Mesothelial cell of epicardium (in vitro differentiated cells): ENCODE measurements around the gene CMKLR1. TPM values are rescaled to one million over a fixed set of nuclear protein-coding genes. Genes with fewer than 3 reads are reported as not detected.
A peak's percentile ranks its signal among the peaks of the same experiment; 100 is the strongest.

ENCODE experiments used
- DNase-seq, 2 experiments: peaks; one replicate each; pipeline ENCODE4 v3.0.0; 2021; ENCODE audit warnings: low spot score in 2 of 2; ENCODE audit not compliant: unreplicated experiment in 2 of 2
- H3K27ac Mint-ChIP-seq: 2 replicates; pipeline ENCODE4 v1.8.0; 2021; ENCODE audit warnings: mixed read lengths
- H3K27me3 Mint-ChIP-seq: 2 replicates; pipeline ENCODE4 v1.8.0; 2021; ENCODE audit warnings: low read depth, mixed read lengths
- H3K36me3 Mint-ChIP-seq: 2 replicates; pipeline ENCODE4 v1.8.0; 2021; ENCODE audit warnings: mixed read lengths
- H3K4me1 Mint-ChIP-seq: 2 replicates; pipeline ENCODE4 v1.8.0; 2021; ENCODE audit warnings: mixed read lengths
- H3K4me3 Mint-ChIP-seq: 2 replicates; pipeline ENCODE4 v1.8.0; 2021; ENCODE audit warnings: mild to moderate bottlenecking, moderate library complexity, mixed read lengths
- H3K9me3 Mint-ChIP-seq: 2 replicates; pipeline ENCODE4 v1.8.0; 2021; ENCODE audit warnings: mixed read lengths
- total RNA-seq: library from RNA; stranded (reverse); gene quantifications from 3 replicates; pipeline ENCODE4 v1.2.1, GENCODE V29; 2021
- TF ChIP-seq, protein P1 (sequence below): fragments of 200-600 bp; sonication (generic); IDR thresholded peaks from one replicate; pipeline ENCODE4 v1.5.0; 2021; ENCODE audit warnings: antibody characterized with exemption; ENCODE audit not compliant: unreplicated experiment

Gene CMKLR1, protein sequence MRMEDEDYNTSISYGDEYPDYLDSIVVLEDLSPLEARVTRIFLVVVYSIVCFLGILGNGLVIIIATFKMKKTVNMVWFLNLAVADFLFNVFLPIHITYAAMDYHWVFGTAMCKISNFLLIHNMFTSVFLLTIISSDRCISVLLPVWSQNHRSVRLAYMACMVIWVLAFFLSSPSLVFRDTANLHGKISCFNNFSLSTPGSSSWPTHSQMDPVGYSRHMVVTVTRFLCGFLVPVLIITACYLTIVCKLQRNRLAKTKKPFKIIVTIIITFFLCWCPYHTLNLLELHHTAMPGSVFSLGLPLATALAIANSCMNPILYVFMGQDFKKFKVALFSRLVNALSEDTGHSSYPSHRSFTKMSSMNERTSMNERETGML
- 0.87 to 1.7 TPM (median 1.4 TPM) in 3 replicates for total RNA-seq

DNA sequence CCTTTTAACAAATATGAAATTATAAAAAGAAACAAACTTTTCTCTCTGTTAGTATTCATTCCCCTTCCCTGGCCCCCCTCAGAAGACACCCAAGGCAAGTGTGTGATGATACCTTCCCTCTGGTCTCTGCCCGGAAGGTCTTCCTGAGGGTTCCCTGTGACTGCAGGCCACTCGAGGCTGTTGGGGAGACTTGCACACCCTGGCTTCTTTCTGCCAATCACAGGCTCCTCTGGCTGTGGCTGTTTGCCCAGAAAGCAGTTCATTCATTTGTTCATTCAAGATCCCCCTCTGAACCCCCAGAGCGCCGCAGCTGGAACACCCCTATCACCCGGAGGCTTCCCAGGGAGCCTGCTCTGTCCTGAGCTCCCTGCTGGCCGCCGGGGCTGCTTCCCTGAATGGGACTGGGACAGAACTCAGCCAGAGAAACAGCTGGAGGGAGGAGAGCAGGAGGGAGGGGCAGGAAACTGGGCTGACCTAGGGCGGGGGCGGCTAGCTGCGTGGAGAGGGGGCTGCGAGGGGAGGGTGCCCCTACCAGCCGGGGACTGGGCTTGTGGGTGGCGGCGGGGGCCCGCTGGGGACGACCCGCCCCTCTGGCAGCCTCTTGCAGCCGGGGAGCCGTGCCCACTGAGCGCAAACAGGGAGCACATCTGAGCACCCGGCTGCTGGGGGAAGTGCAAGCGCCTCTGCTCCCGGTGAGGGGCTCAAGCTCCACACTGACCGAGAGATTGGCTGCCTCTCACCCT lies at the start of gene CMKLR1:
CMKLR1 (minus strand) TSS at position 397 of the 743 bp plus-strand sequence. CDS start 45,720 bp downstream, outside the sequence.
- Mint-ChIP-seq H3K4me3 (peak within 1 kb of the TSS; percentile 33), H3K27ac (no peak within 1 kb of the TSS), H3K36me3 (no peaks in the 10 kb centered on the region), H3K27me3 (peaks cover 37% of the 10 kb centered on the region), H3K4me1 (no peaks in the 10 kb centered on the region), H3K9me3 (no peaks in the 10 kb centered on the region)
- TF ChIP-seq, protein P1, sequence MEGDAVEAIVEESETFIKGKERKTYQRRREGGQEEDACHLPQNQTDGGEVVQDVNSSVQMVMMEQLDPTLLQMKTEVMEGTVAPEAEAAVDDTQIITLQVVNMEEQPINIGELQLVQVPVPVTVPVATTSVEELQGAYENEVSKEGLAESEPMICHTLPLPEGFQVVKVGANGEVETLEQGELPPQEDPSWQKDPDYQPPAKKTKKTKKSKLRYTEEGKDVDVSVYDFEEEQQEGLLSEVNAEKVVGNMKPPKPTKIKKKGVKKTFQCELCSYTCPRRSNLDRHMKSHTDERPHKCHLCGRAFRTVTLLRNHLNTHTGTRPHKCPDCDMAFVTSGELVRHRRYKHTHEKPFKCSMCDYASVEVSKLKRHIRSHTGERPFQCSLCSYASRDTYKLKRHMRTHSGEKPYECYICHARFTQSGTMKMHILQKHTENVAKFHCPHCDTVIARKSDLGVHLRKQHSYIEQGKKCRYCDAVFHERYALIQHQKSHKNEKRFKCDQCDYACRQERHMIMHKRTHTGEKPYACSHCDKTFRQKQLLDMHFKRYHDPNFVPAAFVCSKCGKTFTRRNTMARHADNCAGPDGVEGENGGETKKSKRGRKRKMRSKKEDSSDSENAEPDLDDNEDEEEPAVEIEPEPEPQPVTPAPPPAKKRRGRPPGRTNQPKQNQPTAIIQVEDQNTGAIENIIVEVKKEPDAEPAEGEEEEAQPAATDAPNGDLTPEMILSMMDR: no peak
- no peak for DNase-seq

DNA sequence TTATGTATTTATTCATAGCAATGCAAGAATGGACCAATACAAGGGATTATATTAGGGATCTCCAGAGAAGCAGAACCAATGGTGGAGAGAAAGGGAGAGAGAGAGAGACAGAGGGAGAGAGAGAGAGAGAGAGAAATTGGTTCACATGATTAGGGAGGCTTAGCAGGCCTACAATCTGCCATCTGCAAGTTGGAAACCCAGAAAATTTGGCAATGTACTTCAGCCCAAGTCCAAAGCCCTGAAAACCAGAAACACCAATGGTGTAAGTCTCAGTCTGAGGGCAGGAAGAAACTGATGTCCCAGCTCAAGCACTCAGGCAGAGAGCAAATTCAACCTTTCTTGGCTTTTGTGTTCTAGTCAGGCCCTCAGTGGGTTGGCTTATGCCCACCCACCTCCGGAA lies 48.7 kb upstream of the CMKLR1 start:
- TF ChIP-seq, protein P1: no peak
- H3K9me3 Mint-ChIP-seq: peaks cover 5% of the 10 kb centered on the region
- peaks cover 9% of the 10 kb centered on the region for H3K27me3 Mint-ChIP-seq
- DNase-seq: no peak
- no peaks in the 10 kb centered on the region for H3K36me3 Mint-ChIP-seq
- no peaks in the 10 kb centered on the region for H3K4me1 Mint-ChIP-seq
- H3K4me3 Mint-ChIP-seq: no peak overlapping the region
- H3K27ac Mint-ChIP-seq: no peak overlapping the region

DNA sequence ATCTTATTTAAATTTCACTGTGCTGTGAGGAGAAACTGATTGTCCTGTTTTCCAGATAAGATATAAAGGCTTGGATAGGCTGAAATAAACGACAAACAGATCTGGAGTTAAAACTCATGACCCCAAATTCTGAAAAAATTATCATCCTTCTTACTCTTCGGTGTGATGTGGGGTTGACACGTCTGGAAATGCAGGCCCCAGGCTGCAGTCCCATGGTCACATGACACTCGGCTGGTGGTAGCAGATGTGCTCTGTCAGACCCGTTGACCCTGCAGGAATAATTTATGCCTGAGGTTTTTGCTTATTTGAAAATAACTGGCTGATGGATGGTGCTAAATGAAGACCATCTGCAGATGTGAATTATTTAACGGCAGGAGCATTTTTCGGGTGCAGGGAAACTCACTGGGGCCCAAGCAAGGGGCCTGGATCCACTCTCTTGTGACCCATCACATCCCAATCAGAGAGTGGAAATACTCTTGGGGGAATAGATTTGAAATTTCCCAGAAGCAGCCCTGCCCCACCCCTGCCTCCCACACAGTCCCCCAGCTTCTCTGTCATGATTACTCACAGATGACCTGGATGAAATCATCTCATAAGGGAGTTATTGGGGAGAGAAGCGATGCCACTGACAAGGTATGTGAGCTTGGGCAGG lies 47.7 kb upstream of the CMKLR1 start:
- no peak for DNase-seq
- Mint-ChIP-seq H3K4me3 (no peak overlapping the region), H3K36me3 (no peaks in the 10 kb centered on the region), H3K27ac (no peak overlapping the region), H3K27me3 (peaks cover 9% of the 10 kb centered on the region), H3K9me3 (peaks cover 5% of the 10 kb centered on the region), H3K4me1 (no peaks in the 10 kb centered on the region)
- TF ChIP-seq, protein P1: no peak

DNA sequence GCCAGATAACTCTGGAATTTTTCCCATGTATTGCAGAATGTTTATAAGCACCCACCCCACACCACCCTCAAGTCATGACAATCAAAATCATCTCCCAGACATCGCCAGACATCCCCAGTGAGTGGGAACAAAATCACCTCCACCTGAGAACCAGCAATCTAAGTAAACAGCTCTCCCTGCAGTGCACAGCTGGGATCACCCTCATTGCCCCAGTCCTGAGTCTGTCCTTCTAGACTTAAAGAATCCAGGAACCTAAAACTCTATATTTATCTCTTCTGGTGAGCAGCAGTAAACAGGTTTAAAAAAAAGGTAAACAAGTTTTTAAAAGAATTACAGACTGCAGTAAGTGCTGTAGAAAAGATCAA lies 43.3 kb upstream of the CMKLR1 start:
- TF ChIP-seq, protein P1: no peak
- Mint-ChIP-seq H3K36me3 (no peaks in the 10 kb centered on the region), H3K4me1 (no peaks in the 10 kb centered on the region), H3K27ac (no peak overlapping the region), H3K9me3 (peaks cover 14% of the 10 kb centered on the region), H3K4me3 (no peak overlapping the region), H3K27me3 (peaks cover 8% of the 10 kb centered on the region)
- no peak for DNase-seq

DNA sequence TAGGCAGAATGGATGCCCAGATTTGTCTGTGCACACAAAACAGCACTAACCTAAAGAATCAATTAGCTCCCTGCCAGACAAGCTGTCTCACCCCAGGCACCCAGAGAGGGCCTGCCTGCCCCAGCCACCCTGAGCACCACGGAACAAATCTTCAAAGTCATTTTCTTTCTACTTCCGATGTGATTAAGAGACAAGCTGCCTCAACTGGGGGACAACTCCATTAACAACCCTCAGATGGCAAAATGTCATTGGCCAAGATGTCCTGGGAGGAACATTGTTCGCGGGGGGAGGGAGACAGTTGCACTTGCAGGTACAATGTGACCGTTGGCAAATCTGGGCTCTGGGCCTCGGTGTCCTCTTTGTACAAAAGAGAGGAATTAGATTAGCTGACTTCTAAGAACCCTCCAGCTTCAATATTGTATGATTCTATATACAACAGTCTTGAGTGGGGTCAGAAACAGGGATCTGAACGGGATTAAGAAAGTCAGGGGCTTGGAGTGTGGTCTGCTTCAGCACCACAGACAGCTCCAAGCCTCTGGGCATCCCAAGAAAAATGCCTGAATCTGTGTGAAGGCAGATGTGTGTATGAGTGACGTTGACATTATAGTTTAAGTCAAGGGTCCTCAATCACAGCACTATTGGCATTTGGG lies 42.8 kb upstream of the CMKLR1 start:
- no peaks in the 10 kb centered on the region for H3K36me3 Mint-ChIP-seq
- TF ChIP-seq, protein P1: no peak
- H3K27me3 Mint-ChIP-seq: peaks cover 8% of the 10 kb centered on the region
- no peak overlapping the region for H3K27ac Mint-ChIP-seq
- no peak overlapping the region for H3K4me3 Mint-ChIP-seq
- H3K9me3 Mint-ChIP-seq: peaks cover 18% of the 10 kb centered on the region
- no peaks in the 10 kb centered on the region for H3K4me1 Mint-ChIP-seq
- peak in 1 of 2 experiments; percentile 48 for DNase-seq
